HepG2 (cell line): Measurements from ENCODE around the gene ATAD1. TPM values are rescaled to one million over a fixed set of nuclear protein-coding genes. Genes with fewer than 3 reads are reported as not detected.

ENCODE experiments used
- DPF2 ChIP-seq: sonication (generic); formaldehyde crosslinking; IDR thresholded peaks from 2 replicates; pipeline ENCODE4 v1.4.0; 2020; ENCODE audit warnings: mild to moderate bottlenecking, low read depth, missing genetic modification reagents, borderline replicate concordance
- FOXO1 ChIP-seq: sonication (generic); formaldehyde crosslinking; IDR thresholded peaks from 2 replicates; pipeline ENCODE4 v1.4.0; 2020; ENCODE audit warnings: missing genetic modification reagents
- GPN1 ChIP-seq: sonication (generic); formaldehyde crosslinking; IDR thresholded peaks from 2 replicates; pipeline ENCODE4 v1.5.1; 2020; ENCODE audit warnings: missing genetic modification reagents, borderline replicate concordance
- KLF6 ChIP-seq: IDR thresholded peaks from 2 replicates; pipeline ENCODE4 v1.8.0; 2016; ENCODE audit warnings: missing biosample characterization, missing genetic modification reagents
- MXD1 ChIP-seq: sonication (generic); formaldehyde crosslinking; IDR thresholded peaks from 2 replicates; pipeline ENCODE4 v1.4.0; 2020; ENCODE audit warnings: mild to moderate bottlenecking, missing genetic modification reagents
- NBN ChIP-seq: fragments of 450-650 bp; conservative IDR thresholded peaks from 2 replicates; pipeline ENCODE4 v1.6.1; 2017
- NFE2L2 ChIP-seq: fragments of 150-350 bp; IDR thresholded peaks from 2 replicates; pipeline ENCODE4 v1.6.1; 2014; ENCODE audit warnings: low read length
- NFIC ChIP-seq: IDR thresholded peaks from 2 replicates; pipeline ENCODE4 v1.6.1; 2012; ENCODE audit warnings: mild to moderate bottlenecking, low read length, inconsistent platforms
- SMAD1 ChIP-seq: sonication (generic); formaldehyde crosslinking; IDR thresholded peaks from 2 replicates; pipeline ENCODE4 v1.4.0; 2020; ENCODE audit warnings: missing genetic modification reagents, low read depth, mild to moderate bottlenecking, borderline replicate concordance
- SNAPC2 ChIP-seq: sonication (generic); formaldehyde crosslinking; IDR thresholded peaks from 2 replicates; pipeline ENCODE4 v1.8.1; 2022; ENCODE audit warnings: mild to moderate bottlenecking, missing genetic modification reagents
- TFDP2 ChIP-seq: sonication (generic); formaldehyde crosslinking; IDR thresholded peaks from 2 replicates; pipeline ENCODE4 v1.4.0; 2020; ENCODE audit warnings: missing genetic modification reagents
- ZNF124 ChIP-seq: sonication (generic); formaldehyde crosslinking; IDR thresholded peaks from 2 replicates; pipeline ENCODE4 v1.4.0; 2020; ENCODE audit warnings: missing genetic modification reagents
- ZNF343 ChIP-seq: sonication (generic); formaldehyde crosslinking; IDR thresholded peaks from 2 replicates; pipeline ENCODE4 v1.4.0; 2020; ENCODE audit warnings: mild to moderate bottlenecking, missing genetic modification reagents
- ZNF773 ChIP-seq: sonication (generic); formaldehyde crosslinking; IDR thresholded peaks from 2 replicates; pipeline ENCODE4 v1.4.0; 2020; ENCODE audit warnings: missing genetic modification reagents, borderline replicate concordance
- ZNF780A ChIP-seq: sonication (generic); formaldehyde crosslinking; IDR thresholded peaks from 2 replicates; pipeline ENCODE4 v1.8.0; 2022; ENCODE audit warnings: mild to moderate bottlenecking, missing genetic modification reagents, moderate library complexity
- polyA plus RNA-seq, 8 experiments: library from polyadenylated mRNA; depleted of rRNA in 3 of 8; stranded (reverse) in 7 of 8; unstranded in 1 of 8; fragments of >200 nt; fragmentation: Illumina TruSeq in 4 of 8; extraction: Trizol in 4 of 8; gene quantifications; 2 replicates each; pipeline versions ENCODE4 v1.2.1 to v1.2.3, GENCODE V29; 2011 to 2016; ENCODE audit warnings: low read depth in 4 of 8, missing spikeins in 1 of 8, mixed read lengths in 1 of 8; ENCODE audit not compliant: insufficient read depth in 1 of 8
- total RNA-seq, 5 experiments: library from RNA; depleted of rRNA; stranded (reverse); fragments of >200 nt; fragmentation: Illumina TruSeq; extraction: Trizol; gene quantifications; 2 replicates each; pipeline ENCODE4 v1.2.3, GENCODE V29; 2016; ENCODE audit warnings: low read depth in 1 of 5
- TF ChIP-seq, protein P1 (sequence below): sonication (generic); formaldehyde crosslinking; IDR thresholded peaks from 2 replicates; pipeline ENCODE4 v1.4.0; 2020; ENCODE audit warnings: mild to moderate bottlenecking, missing genetic modification reagents
- TF ChIP-seq, protein P2 (sequence below): sonication (generic); formaldehyde crosslinking; IDR thresholded peaks from 2 replicates; pipeline ENCODE4 v1.5.1; 2020; ENCODE audit warnings: mild to moderate bottlenecking, missing genetic modification reagents, moderate library complexity
- TF ChIP-seq, protein P3 (sequence below): fragments of 450-650 bp; IDR thresholded peaks from 2 replicates; pipeline ENCODE4 v1.6.1; 2017
- TF ChIP-seq, protein P4 (sequence below): sonication (generic); formaldehyde crosslinking; IDR thresholded peaks from 2 replicates; pipeline ENCODE4 v1.5.1; 2020; ENCODE audit warnings: missing genetic modification reagents, mild to moderate bottlenecking, borderline replicate concordance
- TF ChIP-seq, protein P5 (sequence below): sonication (generic); formaldehyde crosslinking; IDR thresholded peaks from 2 replicates; pipeline ENCODE4 v1.4.0; 2020; ENCODE audit warnings: mild to moderate bottlenecking, missing genetic modification reagents
- TF ChIP-seq, protein P6 (sequence below): sonication (generic); formaldehyde crosslinking; IDR thresholded peaks from 2 replicates; pipeline ENCODE4 v1.8.0; 2022; ENCODE audit warnings: missing genetic modification reagents, low read depth, mild to moderate bottlenecking, borderline replicate concordance

Gene ATAD1
- total and polyA plus RNA-seq, 2 of the 13 experiments (the other 11 are each of a cell fraction or from before 2014, with no cell fraction given) = 14.9 to 28.2 TPM

DNA sequence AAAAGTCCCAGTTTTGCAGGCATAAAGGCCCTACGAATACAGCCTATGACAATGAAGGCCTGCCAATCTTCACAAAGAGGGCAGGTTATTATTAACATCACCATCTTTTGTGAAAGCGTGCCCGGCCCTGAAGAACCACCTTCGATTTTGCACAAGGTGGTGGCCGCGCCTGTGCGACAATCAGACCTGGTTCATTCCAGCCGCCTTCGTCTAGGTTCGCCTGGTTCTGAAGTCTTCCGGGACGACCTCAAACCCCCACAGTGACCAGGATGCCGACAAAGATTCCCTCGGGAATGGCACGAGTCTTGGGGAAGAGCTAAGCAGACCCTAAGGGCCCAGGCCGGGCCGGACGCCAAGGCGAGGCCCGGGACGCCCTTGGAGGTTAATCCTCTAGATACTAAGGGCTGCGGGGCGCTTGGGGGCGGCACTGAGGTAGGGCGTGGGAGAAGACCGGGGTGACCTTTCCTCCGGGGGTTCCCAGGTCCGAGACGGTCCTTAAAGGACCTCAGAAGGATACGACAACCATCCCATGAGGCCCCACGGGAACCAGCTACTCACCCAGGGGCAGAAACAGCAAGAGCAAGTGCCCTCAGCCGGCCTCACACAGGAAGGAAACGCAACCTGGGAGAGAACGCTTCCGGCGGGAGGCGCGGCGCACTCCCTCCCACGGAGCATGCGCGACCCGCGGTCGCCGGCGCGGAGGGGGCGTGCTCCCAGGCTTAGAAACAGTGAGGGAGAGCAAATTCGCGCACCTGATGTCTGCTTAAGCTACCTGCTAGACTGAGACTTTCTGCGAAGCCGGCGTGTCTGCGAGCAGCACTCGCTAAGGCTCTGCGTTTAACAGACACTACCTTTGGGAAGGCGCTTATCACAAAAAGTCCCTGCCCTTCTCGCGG lies at the start of gene ATAD1 (continued):
- TF ChIP-seq SNAPC2 (CRISPR knock-in tag) (no peak), GPN1 (no peak), FOXO1 (no peak), NFE2L2 (no peak), NFIC (no peak), ZNF780A (CRISPR knock-in tag) (no peak), MXD1 (CRISPR knock-in tag) (peak; percentile 85; the same call in 1 of the 2 replicates), ZNF343 (0 out of 2 replicates have a peak, but pooled peaks have one; percentile 58), ZNF773 (CRISPR knock-in tag) (0 out of 2 replicates have a peak, but pooled peaks have one; percentile 59), KLF6 (CRISPR knock-in tag) (peak; percentile 73; the same call in 1 of the 2 replicates), DPF2 (CRISPR knock-in tag) (no peak), NBN (no peak), ZNF124 (0 out of 2 replicates have a peak, but pooled peaks have one; percentile 21), TFDP2 (CRISPR knock-in tag) (peak; percentile 31; the same call in 1 of the 2 replicates), SMAD1 (no peak)
- TF ChIP-seq, protein P1, sequence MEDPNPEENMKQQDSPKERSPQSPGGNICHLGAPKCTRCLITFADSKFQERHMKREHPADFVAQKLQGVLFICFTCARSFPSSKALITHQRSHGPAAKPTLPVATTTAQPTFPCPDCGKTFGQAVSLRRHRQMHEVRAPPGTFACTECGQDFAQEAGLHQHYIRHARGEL (CRISPR knock-in tag) = no peak
- TF ChIP-seq, protein P2, sequence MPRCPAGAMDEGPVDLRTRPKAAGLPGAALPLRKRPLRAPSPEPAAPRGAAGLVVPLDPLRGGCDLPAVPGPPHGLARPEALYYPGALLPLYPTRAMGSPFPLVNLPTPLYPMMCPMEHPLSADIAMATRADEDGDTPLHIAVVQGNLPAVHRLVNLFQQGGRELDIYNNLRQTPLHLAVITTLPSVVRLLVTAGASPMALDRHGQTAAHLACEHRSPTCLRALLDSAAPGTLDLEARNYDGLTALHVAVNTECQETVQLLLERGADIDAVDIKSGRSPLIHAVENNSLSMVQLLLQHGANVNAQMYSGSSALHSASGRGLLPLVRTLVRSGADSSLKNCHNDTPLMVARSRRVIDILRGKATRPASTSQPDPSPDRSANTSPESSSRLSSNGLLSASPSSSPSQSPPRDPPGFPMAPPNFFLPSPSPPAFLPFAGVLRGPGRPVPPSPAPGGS (CRISPR knock-in tag) = no peak; the same call in 1 of the 2 replicates
- TF ChIP-seq, protein P3, sequence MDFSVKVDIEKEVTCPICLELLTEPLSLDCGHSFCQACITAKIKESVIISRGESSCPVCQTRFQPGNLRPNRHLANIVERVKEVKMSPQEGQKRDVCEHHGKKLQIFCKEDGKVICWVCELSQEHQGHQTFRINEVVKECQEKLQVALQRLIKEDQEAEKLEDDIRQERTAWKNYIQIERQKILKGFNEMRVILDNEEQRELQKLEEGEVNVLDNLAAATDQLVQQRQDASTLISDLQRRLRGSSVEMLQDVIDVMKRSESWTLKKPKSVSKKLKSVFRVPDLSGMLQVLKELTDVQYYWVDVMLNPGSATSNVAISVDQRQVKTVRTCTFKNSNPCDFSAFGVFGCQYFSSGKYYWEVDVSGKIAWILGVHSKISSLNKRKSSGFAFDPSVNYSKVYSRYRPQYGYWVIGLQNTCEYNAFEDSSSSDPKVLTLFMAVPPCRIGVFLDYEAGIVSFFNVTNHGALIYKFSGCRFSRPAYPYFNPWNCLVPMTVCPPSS = no peak
- TF ChIP-seq, protein P4, sequence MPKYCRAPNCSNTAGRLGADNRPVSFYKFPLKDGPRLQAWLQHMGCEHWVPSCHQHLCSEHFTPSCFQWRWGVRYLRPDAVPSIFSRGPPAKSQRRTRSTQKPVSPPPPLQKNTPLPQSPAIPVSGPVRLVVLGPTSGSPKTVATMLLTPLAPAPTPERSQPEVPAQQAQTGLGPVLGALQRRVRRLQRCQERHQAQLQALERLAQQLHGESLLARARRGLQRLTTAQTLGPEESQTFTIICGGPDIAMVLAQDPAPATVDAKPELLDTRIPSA (CRISPR knock-in tag) = 0 out of 2 replicates have a peak, but pooled peaks have one; percentile 62
- TF ChIP-seq, protein P5, sequence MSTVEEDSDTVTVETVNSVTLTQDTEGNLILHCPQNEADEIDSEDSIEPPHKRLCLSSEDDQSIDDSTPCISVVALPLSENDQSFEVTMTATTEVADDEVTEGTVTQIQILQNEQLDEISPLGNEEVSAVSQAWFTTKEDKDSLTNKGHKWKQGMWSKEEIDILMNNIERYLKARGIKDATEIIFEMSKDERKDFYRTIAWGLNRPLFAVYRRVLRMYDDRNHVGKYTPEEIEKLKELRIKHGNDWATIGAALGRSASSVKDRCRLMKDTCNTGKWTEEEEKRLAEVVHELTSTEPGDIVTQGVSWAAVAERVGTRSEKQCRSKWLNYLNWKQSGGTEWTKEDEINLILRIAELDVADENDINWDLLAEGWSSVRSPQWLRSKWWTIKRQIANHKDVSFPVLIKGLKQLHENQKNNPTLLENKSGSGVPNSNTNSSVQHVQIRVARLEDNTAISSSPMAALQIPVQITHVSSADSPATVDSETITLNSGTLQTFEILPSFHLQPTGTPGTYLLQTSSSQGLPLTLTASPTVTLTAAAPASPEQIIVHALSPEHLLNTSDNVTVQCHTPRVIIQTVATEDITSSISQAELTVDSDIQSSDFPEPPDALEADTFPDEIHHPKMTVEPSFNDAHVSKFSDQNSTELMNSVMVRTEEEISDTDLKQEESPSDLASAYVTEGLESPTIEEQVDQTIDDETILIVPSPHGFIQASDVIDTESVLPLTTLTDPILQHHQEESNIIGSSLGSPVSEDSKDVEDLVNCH (CRISPR knock-in tag) = no peak
- TF ChIP-seq, protein P6, sequence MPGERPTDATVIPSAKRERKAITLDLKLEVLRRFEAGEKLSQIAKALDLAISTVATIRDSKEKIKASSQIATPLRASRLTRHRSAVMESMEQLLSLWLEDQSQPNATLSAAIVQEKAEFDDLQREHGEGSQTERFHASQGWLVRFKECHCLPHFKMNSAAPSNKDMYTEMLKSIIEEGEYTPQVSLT (CRISPR knock-in tag) = no peak
